Thoracic aorta (tissue), 2 donors: Measurements from ENCODE around the gene GPC6. TPM values are rescaled to one million over a fixed set of nuclear protein-coding genes. Genes with fewer than 3 reads are reported as not detected.

Experiments
- ATAC-seq: fragments of 150-250 bp; one replicate; pipeline ENCODE4 v1.8.0; 2017; ENCODE audit warnings: low read depth; ENCODE audit not compliant: insufficient number of reproducible peaks, low FRiP score
- DNase-seq: peaks from one replicate; pipeline ENCODE4 v3.0.0-alpha.2; 2020; ENCODE audit warnings: low spot score
- H3K27ac ChIP-seq, 2 donors: fragments of 200-600 bp; sonication (generic); 1 replicate in 1 of 2; 2 replicates in 1 of 2; pipeline ENCODE4 v1.5.1; 2016; ENCODE audit warnings: mild to moderate bottlenecking in 2 of 2, moderate library complexity in 2 of 2
- H3K27me3 ChIP-seq: fragments of 200-600 bp; sonication (generic); replicated peaks from 2 replicates; pipeline ENCODE4 v1.6.0; 2016; ENCODE audit warnings: mild to moderate bottlenecking; ENCODE audit not compliant: insufficient read depth
- H3K36me3 ChIP-seq: fragments of 200-600 bp; sonication (generic); one replicate; pipeline ENCODE4 v1.5.1; 2016
- H3K4me1 ChIP-seq, 2 donors: fragments of 200-600 bp; sonication (generic); 1 replicate in 1 of 2; 2 replicates in 1 of 2; pipeline versions ENCODE4 v1.5.1 to v1.6.0; 2016; ENCODE audit warnings: low read depth in 2 of 2, mild to moderate bottlenecking in 1 of 2; ENCODE audit not compliant: control insufficient read depth in 1 of 2
- H3K4me3 ChIP-seq: fragments of 200-600 bp; sonication (generic); 2 replicates; pipeline ENCODE4 v1.5.1; 2016; ENCODE audit warnings: mild to moderate bottlenecking
- H3K9me3 ChIP-seq: fragments of 200-600 bp; sonication (generic); 2 replicates; pipeline ENCODE4 v1.5.1; 2016
- CTCF ChIP-seq: fragments of 200-600 bp; sonication (generic); IDR thresholded peaks from one replicate; pipeline ENCODE4 v1.5.1; 2019; ENCODE audit warnings: antibody characterized with exemption
- total RNA-seq, 2 donors: library from RNA; depleted of rRNA; stranded (reverse); fragments of >200 nt; gene quantifications; one replicate each; pipeline versions ENCODE4 v1.1.0 to v1.2.3, GENCODE V29; 2016

The GPC6 gene
- total RNA-seq, 2 donors from 2014 or later: 34.9 to 56.4 TPM

- peaks cover 9 to 18% of the 10 kb centered on the region in 2 donors for H3K4me1 ChIP-seq
- no peak overlapping the region for H3K27ac ChIP-seq
- no peak for ATAC-seq
- no peaks in the 10 kb centered on the region for H3K9me3 ChIP-seq
- no peaks in the 10 kb centered on the region for H3K27me3 ChIP-seq
- H3K36me3 ChIP-seq: no peaks in the 10 kb centered on the region
- H3K4me3 ChIP-seq: no peak overlapping the region
- no peak for DNase-seq
- no peak for TF ChIP-seq CTCF
These were observed 1097.5 kb downstream of the GPC6 start for GRCh38 chr13:94323764-94324758.

- no peak for DNase-seq
These were observed 1098.3 kb downstream of the GPC6 start for GRCh38 chr13:94324767-94325540.

GRCh38 chr13:94325650-94326049 lies 1099.0 kb downstream of the GPC6 start:
- Histone ChIP-seq H3K4me3 (no peak overlapping the region), H3K27me3 (no peaks in the 10 kb centered on the region), H3K4me1 (peaks cover 20 to 32% of the 10 kb centered on the region in 2 donors), H3K9me3 (no peaks in the 10 kb centered on the region), H3K36me3 (no peaks in the 10 kb centered on the region), H3K27ac (no peak overlapping the region)
- DNase-seq (no peak), ATAC-seq (no peak)
- no peak for TF ChIP-seq CTCF

More at GRCh38 chr13:94324767-94325540, 1098.3 kb downstream of the GPC6 start:
- H3K4me3 ChIP-seq: no peak overlapping the region
- H3K27me3 ChIP-seq: no peaks in the 10 kb centered on the region
- no peak for ATAC-seq
- no peaks in the 10 kb centered on the region for H3K9me3 ChIP-seq
- H3K36me3 ChIP-seq: no peaks in the 10 kb centered on the region
- H3K4me1 ChIP-seq: peaks cover 14 to 25% of the 10 kb centered on the region in 2 donors
- H3K27ac ChIP-seq: no peak overlapping the region
- TF ChIP-seq CTCF: no peak

- TF ChIP-seq CTCF: no peak
- Histone ChIP-seq H3K4me3 (no peak overlapping the region), H3K9me3 (no peaks in the 10 kb centered on the region), H3K4me1 (peaks cover 20 to 32% of the 10 kb centered on the region in 2 donors), H3K36me3 (no peaks in the 10 kb centered on the region), H3K27ac (no peak overlapping the region), H3K27me3 (no peaks in the 10 kb centered on the region)
- no peak for DNase-seq
- ATAC-seq: no peak
These were observed 1100.7 kb downstream of the GPC6 start for GRCh38 chr13:94327318-94327717.
